ENCODE measurements around the gene DDAH1.

DNA sequence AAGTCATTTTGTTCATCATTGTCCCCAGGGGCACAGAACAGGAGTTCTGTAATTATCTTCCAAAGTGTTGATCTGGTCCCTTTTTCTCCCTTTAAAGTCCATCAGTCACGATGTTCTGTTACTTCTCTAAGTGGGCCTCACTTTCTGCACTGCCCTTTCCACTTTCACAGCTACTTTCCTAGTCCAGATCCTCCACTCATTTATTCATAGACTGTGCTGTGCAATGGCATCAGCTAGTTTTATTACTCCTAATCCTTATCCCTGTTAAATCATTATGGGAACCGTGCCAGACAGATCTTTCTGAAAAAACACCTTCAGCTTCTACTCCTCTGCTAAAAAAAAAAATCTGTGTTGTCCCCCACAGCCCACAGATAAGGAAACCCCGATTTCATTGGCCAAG lies 124.5 kb downstream of the DDAH1 start:
- no peak for TF ChIP-seq POLR2A (IDR thresholded peaks at IDR 0.05)
- TF ChIP-seq, protein P1, sequence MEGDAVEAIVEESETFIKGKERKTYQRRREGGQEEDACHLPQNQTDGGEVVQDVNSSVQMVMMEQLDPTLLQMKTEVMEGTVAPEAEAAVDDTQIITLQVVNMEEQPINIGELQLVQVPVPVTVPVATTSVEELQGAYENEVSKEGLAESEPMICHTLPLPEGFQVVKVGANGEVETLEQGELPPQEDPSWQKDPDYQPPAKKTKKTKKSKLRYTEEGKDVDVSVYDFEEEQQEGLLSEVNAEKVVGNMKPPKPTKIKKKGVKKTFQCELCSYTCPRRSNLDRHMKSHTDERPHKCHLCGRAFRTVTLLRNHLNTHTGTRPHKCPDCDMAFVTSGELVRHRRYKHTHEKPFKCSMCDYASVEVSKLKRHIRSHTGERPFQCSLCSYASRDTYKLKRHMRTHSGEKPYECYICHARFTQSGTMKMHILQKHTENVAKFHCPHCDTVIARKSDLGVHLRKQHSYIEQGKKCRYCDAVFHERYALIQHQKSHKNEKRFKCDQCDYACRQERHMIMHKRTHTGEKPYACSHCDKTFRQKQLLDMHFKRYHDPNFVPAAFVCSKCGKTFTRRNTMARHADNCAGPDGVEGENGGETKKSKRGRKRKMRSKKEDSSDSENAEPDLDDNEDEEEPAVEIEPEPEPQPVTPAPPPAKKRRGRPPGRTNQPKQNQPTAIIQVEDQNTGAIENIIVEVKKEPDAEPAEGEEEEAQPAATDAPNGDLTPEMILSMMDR (IDR thresholded peaks at IDR 0.05) = no peak

All from vagina (tissue), 2 donors.